ENCODE data around the gene RHOG. TPM values are rescaled to one million over a fixed set of nuclear protein-coding genes. Genes with fewer than 3 reads are reported as not detected.
A peak's percentile ranks its signal among the peaks of the same experiment; 100 is the strongest.

Gene RHOG
- total and polyA plus RNA-seq, 9 of the 15 experiments (the other 6 are each of a cell fraction or from before 2014, with no cell fraction given): 22.6 to 162 (median 80.3) TPM

DNA sequence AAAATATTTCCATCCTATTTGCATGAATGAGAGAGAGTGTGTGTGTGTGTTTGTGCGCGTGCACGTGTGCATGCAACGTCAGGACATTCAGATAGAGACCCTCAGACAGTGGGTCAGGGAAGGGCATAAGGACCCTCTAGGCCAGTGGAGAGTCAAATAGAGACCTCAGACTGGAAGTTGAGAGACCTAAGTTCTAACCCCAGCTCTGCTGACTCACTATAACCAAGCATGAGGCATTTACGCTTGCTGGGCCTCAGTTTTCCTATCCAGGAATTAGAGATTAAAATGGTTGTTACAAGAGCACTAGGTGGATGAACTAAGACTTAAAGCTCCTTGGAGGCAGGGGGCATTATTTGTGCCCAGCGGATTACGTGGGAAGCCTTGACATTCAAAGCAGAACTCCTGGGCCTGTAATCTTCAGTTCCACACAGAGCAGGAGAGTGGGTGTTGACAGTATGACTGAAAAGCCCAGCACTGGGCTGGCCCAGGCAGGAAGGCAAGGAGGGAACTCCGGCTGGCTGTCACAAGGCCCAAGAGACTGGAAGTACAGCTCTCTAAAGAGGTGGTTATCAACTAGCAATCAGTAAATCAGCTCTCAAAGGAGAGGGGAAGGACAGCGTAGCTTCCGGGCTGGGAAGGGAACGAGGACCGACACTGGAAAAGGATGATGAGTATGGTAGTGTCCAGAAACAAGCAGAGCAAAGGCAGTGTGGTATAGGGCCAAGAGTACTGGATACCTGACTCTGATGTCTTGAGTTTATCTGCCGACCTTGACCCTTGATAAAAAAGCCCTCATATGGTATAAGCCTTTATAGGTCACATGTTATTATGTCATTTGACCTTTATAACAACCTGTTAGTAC, 9.2 kb downstream of the RHOG start (continued):
- TF ChIP-seq, protein P1, sequence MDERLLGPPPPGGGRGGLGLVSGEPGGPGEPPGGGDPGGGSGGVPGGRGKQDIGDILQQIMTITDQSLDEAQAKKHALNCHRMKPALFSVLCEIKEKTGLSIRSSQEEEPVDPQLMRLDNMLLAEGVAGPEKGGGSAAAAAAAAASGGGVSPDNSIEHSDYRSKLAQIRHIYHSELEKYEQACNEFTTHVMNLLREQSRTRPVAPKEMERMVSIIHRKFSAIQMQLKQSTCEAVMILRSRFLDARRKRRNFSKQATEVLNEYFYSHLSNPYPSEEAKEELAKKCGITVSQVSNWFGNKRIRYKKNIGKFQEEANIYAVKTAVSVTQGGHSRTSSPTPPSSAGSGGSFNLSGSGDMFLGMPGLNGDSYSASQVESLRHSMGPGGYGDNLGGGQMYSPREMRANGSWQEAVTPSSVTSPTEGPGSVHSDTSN (CRISPR knock-in tag; IDR thresholded peaks at IDR 0.05; ENCODE audit: low read depth): no peak
- TF ChIP-seq, protein P1 (tag; conservative IDR thresholded peaks at IDR 0.05; ENCODE audit: low read depth): peak; percentile 81
- TF ChIP-seq GTF2A2 (tag; IDR thresholded peaks at IDR 0.05): no peak
- TF ChIP-seq CCNT2 (IDR thresholded peaks at IDR 0.05; ENCODE audit: borderline replicate concordance, extremely low read depth, insufficient read length, low read depth, low read length): no peak
- no peak for TF ChIP-seq KDM4B (IDR thresholded peaks at IDR 0.05; ENCODE audit: borderline replicate concordance in 2 of 2, low read depth in 1 of 2)
- no peak for TF ChIP-seq ZNF431 (CRISPR knock-in tag; IDR thresholded peaks at IDR 0.05)
- TF ChIP-seq SLC30A9 (CRISPR knock-in tag; IDR thresholded peaks at IDR 0.05): no peak
- no peak for TF ChIP-seq RFX5 (IDR thresholded peaks at IDR 0.05; ENCODE audit: low read depth, low read length)
- no peak for TF ChIP-seq POLR2AphosphoS5 (IDR thresholded peaks at IDR 0.05; ENCODE audit: control insufficient read depth, insufficient read depth, low read depth, low read length)
- no peak for TF ChIP-seq HNRNPL (IDR thresholded peaks at IDR 0.05; ENCODE audit: low read depth, low read length)
- TF ChIP-seq MCM3 (IDR thresholded peaks at IDR 0.05): no peak
- TF ChIP-seq SMARCE1 (IDR thresholded peaks at IDR 0.05): peak; percentile 35; the same call in 1 of the 2 replicates
- TF ChIP-seq, protein P2, sequence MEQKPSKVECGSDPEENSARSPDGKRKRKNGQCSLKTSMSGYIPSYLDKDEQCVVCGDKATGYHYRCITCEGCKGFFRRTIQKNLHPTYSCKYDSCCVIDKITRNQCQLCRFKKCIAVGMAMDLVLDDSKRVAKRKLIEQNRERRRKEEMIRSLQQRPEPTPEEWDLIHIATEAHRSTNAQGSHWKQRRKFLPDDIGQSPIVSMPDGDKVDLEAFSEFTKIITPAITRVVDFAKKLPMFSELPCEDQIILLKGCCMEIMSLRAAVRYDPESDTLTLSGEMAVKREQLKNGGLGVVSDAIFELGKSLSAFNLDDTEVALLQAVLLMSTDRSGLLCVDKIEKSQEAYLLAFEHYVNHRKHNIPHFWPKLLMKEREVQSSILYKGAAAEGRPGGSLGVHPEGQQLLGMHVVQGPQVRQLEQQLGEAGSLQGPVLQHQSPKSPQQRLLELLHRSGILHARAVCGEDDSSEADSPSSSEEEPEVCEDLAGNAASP (IDR thresholded peaks at IDR 0.05): no peak
- TF ChIP-seq, protein P3, sequence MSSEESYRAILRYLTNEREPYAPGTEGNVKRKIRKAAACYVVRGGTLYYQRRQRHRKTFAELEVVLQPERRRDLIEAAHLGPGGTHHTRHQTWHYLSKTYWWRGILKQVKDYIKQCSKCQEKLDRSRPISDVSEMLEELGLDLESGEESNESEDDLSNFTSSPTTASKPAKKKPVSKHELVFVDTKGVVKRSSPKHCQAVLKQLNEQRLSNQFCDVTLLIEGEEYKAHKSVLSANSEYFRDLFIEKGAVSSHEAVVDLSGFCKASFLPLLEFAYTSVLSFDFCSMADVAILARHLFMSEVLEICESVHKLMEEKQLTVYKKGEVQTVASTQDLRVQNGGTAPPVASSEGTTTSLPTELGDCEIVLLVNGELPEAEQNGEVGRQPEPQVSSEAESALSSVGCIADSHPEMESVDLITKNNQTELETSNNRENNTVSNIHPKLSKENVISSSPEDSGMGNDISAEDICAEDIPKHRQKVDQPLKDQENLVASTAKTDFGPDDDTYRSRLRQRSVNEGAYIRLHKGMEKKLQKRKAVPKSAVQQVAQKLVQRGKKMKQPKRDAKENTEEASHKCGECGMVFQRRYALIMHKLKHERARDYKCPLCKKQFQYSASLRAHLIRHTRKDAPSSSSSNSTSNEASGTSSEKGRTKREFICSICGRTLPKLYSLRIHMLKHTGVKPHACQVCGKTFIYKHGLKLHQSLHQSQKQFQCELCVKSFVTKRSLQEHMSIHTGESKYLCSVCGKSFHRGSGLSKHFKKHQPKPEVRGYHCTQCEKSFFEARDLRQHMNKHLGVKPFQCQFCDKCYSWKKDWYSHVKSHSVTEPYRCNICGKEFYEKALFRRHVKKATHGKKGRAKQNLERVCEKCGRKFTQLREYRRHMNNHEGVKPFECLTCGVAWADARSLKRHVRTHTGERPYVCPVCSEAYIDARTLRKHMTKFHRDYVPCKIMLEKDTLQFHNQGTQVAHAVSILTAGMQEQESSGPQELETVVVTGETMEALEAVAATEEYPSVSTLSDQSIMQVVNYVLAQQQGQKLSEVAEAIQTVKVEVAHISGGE (CRISPR knock-in tag; IDR thresholded peaks at IDR 0.05): peak in 1 of 3 experiments; percentile 69; a peak in 2 of 6 replicates
- no peak for TF ChIP-seq ZNF140 (CRISPR knock-in tag; IDR thresholded peaks at IDR 0.05)
- TF ChIP-seq, protein P4, sequence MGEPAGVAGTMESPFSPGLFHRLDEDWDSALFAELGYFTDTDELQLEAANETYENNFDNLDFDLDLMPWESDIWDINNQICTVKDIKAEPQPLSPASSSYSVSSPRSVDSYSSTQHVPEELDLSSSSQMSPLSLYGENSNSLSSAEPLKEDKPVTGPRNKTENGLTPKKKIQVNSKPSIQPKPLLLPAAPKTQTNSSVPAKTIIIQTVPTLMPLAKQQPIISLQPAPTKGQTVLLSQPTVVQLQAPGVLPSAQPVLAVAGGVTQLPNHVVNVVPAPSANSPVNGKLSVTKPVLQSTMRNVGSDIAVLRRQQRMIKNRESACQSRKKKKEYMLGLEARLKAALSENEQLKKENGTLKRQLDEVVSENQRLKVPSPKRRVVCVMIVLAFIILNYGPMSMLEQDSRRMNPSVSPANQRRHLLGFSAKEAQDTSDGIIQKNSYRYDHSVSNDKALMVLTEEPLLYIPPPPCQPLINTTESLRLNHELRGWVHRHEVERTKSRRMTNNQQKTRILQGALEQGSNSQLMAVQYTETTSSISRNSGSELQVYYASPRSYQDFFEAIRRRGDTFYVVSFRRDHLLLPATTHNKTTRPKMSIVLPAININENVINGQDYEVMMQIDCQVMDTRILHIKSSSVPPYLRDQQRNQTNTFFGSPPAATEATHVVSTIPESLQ (CRISPR knock-in tag; IDR thresholded peaks at IDR 0.05): no peak

Data from K562 (cell line).